Activated CD8-positive, alpha-beta memory T cell treated with anti-CD3 and anti-CD28 coated beads for 4 hours (primary cell): ENCODE measurements around the gene RABGAP1.

Experiments used
- DNase-seq, 2 donors: peaks; one replicate each; pipeline ENCODE4 v3.0.0-alpha.2; 2020; ENCODE audit warnings: low read depth in 2 of 2

RABGAP1 gene

GRCh38 chr9:123081824-123082223 is 141.0 kb downstream of the RABGAP1 start:
- DNase-seq: no peak

GRCh38 chr9:123083680-123084079 is 142.9 kb downstream of the RABGAP1 start:
- DNase-seq: no peak

GRCh38 chr9:123084256-123084655 is 143.4 kb downstream of the RABGAP1 start:
- no peak for DNase-seq

- DNase-seq: no peak
These were observed 145.1 kb downstream of the RABGAP1 start for GRCh38 chr9:123085916-123086315.

- no peak for DNase-seq
These were observed 146.6 kb downstream of the RABGAP1 start for GRCh38 chr9:123087359-123087888.

GRCh38 chr9:123089040-123089439 is 148.2 kb downstream of the RABGAP1 start:
- no peak for DNase-seq

- DNase-seq: no peak
These were observed 149.0 kb downstream of the RABGAP1 start for GRCh38 chr9:123089790-123090189.

- no peak for DNase-seq
These were observed 149.5 kb downstream of the RABGAP1 start for GRCh38 chr9:123090198-123090896.

GRCh38 chr9:123090956-123091355 is 150.1 kb downstream of the RABGAP1 start:
- no peak for DNase-seq

- no peak for DNase-seq
These were observed 150.6 kb downstream of the RABGAP1 start for GRCh38 chr9:123091459-123091858.

GRCh38 chr9:123093141-123093540 is 152.3 kb downstream of the RABGAP1 start:
- no peak for DNase-seq

- no peak for DNase-seq
These were observed 156.2 kb downstream of the RABGAP1 start for GRCh38 chr9:123096987-123097386.

GRCh38 chr9:123097430-123098095 is 156.7 kb downstream of the RABGAP1 start:
- DNase-seq: no peak

GRCh38 chr9:123098096-123098459 is 157.3 kb downstream of the RABGAP1 start:
- DNase-seq: no peak

- no peak for DNase-seq
These were observed 158.2 kb downstream of the RABGAP1 start for GRCh38 chr9:123099042-123099441.

- no peak for DNase-seq
These were observed 158.7 kb downstream of the RABGAP1 start for GRCh38 chr9:123099548-123099947.

GRCh38 chr9:123102375-123103113 is 161.7 kb downstream of the RABGAP1 start:
- DNase-seq: no peak

GRCh38 chr9:123104807-123105206 is 164.0 kb downstream of the RABGAP1 start:
- no peak for DNase-seq

GRCh38 chr9:123105490-123105889 is 164.7 kb downstream of the RABGAP1 start:
- DNase-seq: no peak

GRCh38 chr9:123107639-123108285 is 166.9 kb downstream of the RABGAP1 start:
- no peak for DNase-seq

- no peak for DNase-seq
These were observed 168.2 kb downstream of the RABGAP1 start for GRCh38 chr9:123108976-123109375.
